Mucosa of rectum (tissue), 2 donors: ENCODE data around the gene GAB3.
"Not testable (repeated sequence)": the region's sequence is repeated elsewhere in the genome, so short reads cannot be mapped to it uniquely, and the experiment has no call there.

Source experiments
- H3K27ac ChIP-seq, 2 donors: one replicate each; pipeline ENCODE4 v1.7.0; 2013; ENCODE audit warnings: inconsistent platforms in 2 of 2, low read depth in 2 of 2, low read length in 2 of 2
- H3K27me3 ChIP-seq, 2 donors: one replicate each; pipeline ENCODE4 v1.7.0; 2013; ENCODE audit warnings: low read length in 2 of 2; ENCODE audit not compliant: control insufficient read depth in 2 of 2, insufficient read depth in 2 of 2
- H3K36me3 ChIP-seq, 2 donors: one replicate each; pipeline ENCODE4 v1.7.0; 2013; ENCODE audit warnings: low read length in 2 of 2; ENCODE audit not compliant: control insufficient read depth in 2 of 2, insufficient read depth in 2 of 2
- H3K4me1 ChIP-seq, 2 donors: one replicate each; pipeline ENCODE4 v1.7.0; 2013; ENCODE audit warnings: low read length in 2 of 2, mild to moderate bottlenecking in 1 of 2; ENCODE audit not compliant: control insufficient read depth in 2 of 2, insufficient read depth in 2 of 2
- H3K4me3 ChIP-seq, 2 donors: one replicate each; pipeline ENCODE4 v1.7.0; 2013; ENCODE audit warnings: low read length in 2 of 2
- H3K9ac ChIP-seq, 2 donors: one replicate each; pipeline ENCODE4 v1.7.0; 2013; ENCODE audit warnings: low read length in 2 of 2, low read depth in 1 of 2, mild to moderate bottlenecking in 1 of 2
- H3K9me3 ChIP-seq, 2 donors: one replicate each; pipeline ENCODE4 v1.7.0; 2013; ENCODE audit warnings: low read length in 2 of 2; ENCODE audit not compliant: control insufficient read depth in 2 of 2
- donor health status: healthy.
- donor health status: Normal muscosa, but diverticular disease.

GAB3 gene

GRCh38 chrX:154660541-154660940 lies 90.3 kb downstream of the GAB3 start:
- Histone ChIP-seq H3K36me3 (no peaks in the 10 kb centered on the region), H3K4me1 (no peaks in the 10 kb centered on the region), H3K9me3 (no peaks in the 10 kb centered on the region), H3K27me3 (no peaks in the 10 kb centered on the region), H3K9ac (no peak overlapping the region), H3K27ac (no peak overlapping the region), H3K4me3 (no peak overlapping the region)

GRCh38 chrX:154658957-154659356 lies 91.9 kb downstream of the GAB3 start:
- Histone ChIP-seq H3K4me1 (no peaks in the 10 kb centered on the region), H3K4me3 (no peak overlapping the region), H3K27me3 (no peaks in the 10 kb centered on the region), H3K9me3 (no peaks in the 10 kb centered on the region), H3K9ac (no peak overlapping the region), H3K36me3 (no peaks in the 10 kb centered on the region), H3K27ac (no peak overlapping the region)

GRCh38 chrX:154658187-154658586 lies 92.7 kb downstream of the GAB3 start:
- Histone ChIP-seq H3K27me3 (no peaks in the 10 kb centered on the region), H3K4me1 (no peaks in the 10 kb centered on the region), H3K9ac (no peak overlapping the region), H3K36me3 (no peaks in the 10 kb centered on the region), H3K27ac (no peak overlapping the region), H3K9me3 (no peaks in the 10 kb centered on the region), H3K4me3 (no peak overlapping the region)

GRCh38 chrX:154657226-154657805 lies 93.6 kb downstream of the GAB3 start:
- H3K4me3 ChIP-seq: no peak overlapping the region
- no peaks in the 10 kb centered on the region for H3K36me3 ChIP-seq
- H3K9ac ChIP-seq: no peak overlapping the region
- no peaks in the 10 kb centered on the region for H3K9me3 ChIP-seq
- H3K27me3 ChIP-seq: no peaks in the 10 kb centered on the region
- H3K4me1 ChIP-seq: no peaks in the 10 kb centered on the region
- no peak overlapping the region for H3K27ac ChIP-seq

GRCh38 chrX:154655786-154656185 lies 95.1 kb downstream of the GAB3 start:
- Histone ChIP-seq H3K27ac (no peak overlapping the region), H3K9me3 (no peaks in the 10 kb centered on the region), H3K4me1 (no peaks in the 10 kb centered on the region), H3K4me3 (no peak overlapping the region), H3K9ac (no peak overlapping the region), H3K27me3 (no peaks in the 10 kb centered on the region), H3K36me3 (no peaks in the 10 kb centered on the region)

GRCh38 chrX:154655346-154655745 lies 95.5 kb downstream of the GAB3 start:
- Histone ChIP-seq H3K27me3 (no peaks in the 10 kb centered on the region), H3K9ac (no peak overlapping the region), H3K9me3 (no peaks in the 10 kb centered on the region), H3K4me1 (no peaks in the 10 kb centered on the region), H3K27ac (no peak overlapping the region), H3K4me3 (no peak overlapping the region), H3K36me3 (no peaks in the 10 kb centered on the region)

- Histone ChIP-seq H3K36me3 (no peaks in the 10 kb centered on the region), H3K9ac (no peak overlapping the region), H3K27me3 (no peaks in the 10 kb centered on the region), H3K27ac (no peak overlapping the region), H3K9me3 (no peaks in the 10 kb centered on the region), H3K4me1 (no peaks in the 10 kb centered on the region), H3K4me3 (no peak overlapping the region)
These were observed 96.0 kb downstream of the GAB3 start for GRCh38 chrX:154654925-154655324.

GRCh38 chrX:154654372-154654771 lies 96.5 kb downstream of the GAB3 start:
- no peaks in the 10 kb centered on the region for H3K36me3 ChIP-seq
- H3K27me3 ChIP-seq: no peaks in the 10 kb centered on the region
- no peak overlapping the region for H3K27ac ChIP-seq
- no peak overlapping the region for H3K4me3 ChIP-seq
- H3K9ac ChIP-seq: no peak overlapping the region
- no peaks in the 10 kb centered on the region for H3K4me1 ChIP-seq
- no peaks in the 10 kb centered on the region for H3K9me3 ChIP-seq

- H3K9ac ChIP-seq, H3K4me1 ChIP-seq, H3K9me3 ChIP-seq, H3K27me3 ChIP-seq, H3K4me3 ChIP-seq, H3K27ac ChIP-seq, H3K36me3 ChIP-seq: not testable (repeated sequence)
These were observed 97.5 kb downstream of the GAB3 start, which contains the start of gene CTAG2 for GRCh38 chrX:154653413-154653812. Gene CTAG2, minus strand, starts transcription at chrX:154653579. Its CDS starts 64 bp downstream, at chrX:154653515.

- Histone ChIP-seq H3K36me3 (no peaks in the 10 kb centered on the region), H3K9me3 (no peaks in the 10 kb centered on the region), H3K9ac (no peak overlapping the region), H3K27ac (no peak overlapping the region), H3K4me3 (no peak overlapping the region), H3K4me1 (no peaks in the 10 kb centered on the region), H3K27me3 (no peaks in the 10 kb centered on the region)
These were observed 97.9 kb downstream of the GAB3 start for GRCh38 chrX:154653048-154653401.
